Neutrophil (primary cell): ENCODE measurements around the gene AP3M1.

Experiments used
- H3K27ac ChIP-seq: fragments of 200-600 bp; sonication (generic); 2 replicates; pipeline ENCODE4 v1.5.1; 2016; ENCODE audit warnings: mild to moderate bottlenecking, moderate library complexity
- H3K27me3 ChIP-seq: fragments of 200-600 bp; sonication (generic); 2 replicates; pipeline ENCODE4 v1.6.0; 2016; ENCODE audit warnings: mild to moderate bottlenecking
- H3K36me3 ChIP-seq: fragments of 200-600 bp; sonication (generic); 2 replicates; pipeline ENCODE4 v1.5.1; 2017
- H3K4me1 ChIP-seq, 2 experiments: fragments of 200-600 bp in 1 of 2; sonication (generic) in 1 of 2; 1 replicate in 1 of 2; 2 replicates in 1 of 2; pipeline versions ENCODE4 v1.5.1 to v1.6.1; 2013 to 2016; ENCODE audit warnings: low read depth in 1 of 2, low read length in 1 of 2, mild to moderate bottlenecking in 1 of 2, moderate library complexity in 1 of 2; ENCODE audit not compliant: control insufficient read depth in 1 of 2, insufficient read depth in 1 of 2
- H3K4me3 ChIP-seq, 2 experiments: fragments of 200-600 bp in 1 of 2; sonication (generic) in 1 of 2; 1 replicate in 1 of 2; 2 replicates in 1 of 2; pipeline ENCODE4 v1.5.1; 2013 to 2016; ENCODE audit warnings: low read depth in 1 of 2, low read length in 1 of 2, mild to moderate bottlenecking in 1 of 2, moderate library complexity in 1 of 2
- H3K9me3 ChIP-seq: fragments of 200-600 bp; sonication (generic); 2 replicates; pipeline ENCODE4 v1.5.1; 2016
- TF ChIP-seq, protein P1 (sequence below): fragments of 200-600 bp; sonication (generic); IDR thresholded peaks from 2 replicates; pipeline ENCODE4 v1.5.1; 2016; ENCODE audit warnings: antibody characterized with exemption

AP3M1 gene

DNA sequence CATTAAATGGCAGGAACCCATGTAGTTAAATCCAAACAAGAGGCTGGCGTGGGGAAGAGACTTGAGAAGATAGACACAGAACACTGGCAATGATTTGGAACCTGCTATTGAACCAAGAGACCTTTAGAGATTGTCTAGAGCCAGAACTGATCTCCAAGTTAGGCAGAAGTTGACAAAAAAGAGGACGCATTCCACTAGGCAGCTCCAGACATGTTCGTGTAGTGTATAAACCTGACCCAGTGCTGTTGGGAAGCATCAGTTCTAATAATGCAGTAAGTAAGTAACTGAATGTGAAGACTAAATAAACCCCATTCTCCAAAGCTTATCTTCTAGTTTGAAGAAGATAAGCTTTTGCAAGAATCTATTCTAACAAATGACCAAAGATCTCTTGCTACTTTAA, 50.8 kb downstream of the AP3M1 start:
- TF ChIP-seq, protein P1, sequence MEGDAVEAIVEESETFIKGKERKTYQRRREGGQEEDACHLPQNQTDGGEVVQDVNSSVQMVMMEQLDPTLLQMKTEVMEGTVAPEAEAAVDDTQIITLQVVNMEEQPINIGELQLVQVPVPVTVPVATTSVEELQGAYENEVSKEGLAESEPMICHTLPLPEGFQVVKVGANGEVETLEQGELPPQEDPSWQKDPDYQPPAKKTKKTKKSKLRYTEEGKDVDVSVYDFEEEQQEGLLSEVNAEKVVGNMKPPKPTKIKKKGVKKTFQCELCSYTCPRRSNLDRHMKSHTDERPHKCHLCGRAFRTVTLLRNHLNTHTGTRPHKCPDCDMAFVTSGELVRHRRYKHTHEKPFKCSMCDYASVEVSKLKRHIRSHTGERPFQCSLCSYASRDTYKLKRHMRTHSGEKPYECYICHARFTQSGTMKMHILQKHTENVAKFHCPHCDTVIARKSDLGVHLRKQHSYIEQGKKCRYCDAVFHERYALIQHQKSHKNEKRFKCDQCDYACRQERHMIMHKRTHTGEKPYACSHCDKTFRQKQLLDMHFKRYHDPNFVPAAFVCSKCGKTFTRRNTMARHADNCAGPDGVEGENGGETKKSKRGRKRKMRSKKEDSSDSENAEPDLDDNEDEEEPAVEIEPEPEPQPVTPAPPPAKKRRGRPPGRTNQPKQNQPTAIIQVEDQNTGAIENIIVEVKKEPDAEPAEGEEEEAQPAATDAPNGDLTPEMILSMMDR: no peak
- H3K36me3 ChIP-seq: peaks cover 97% of the 10 kb centered on the region
- H3K4me1 ChIP-seq: no peaks in the 10 kb centered on the region
- H3K9me3 ChIP-seq: peaks cover 8% of the 10 kb centered on the region
- no peaks in the 10 kb centered on the region for H3K27me3 ChIP-seq
- H3K4me3 ChIP-seq: no peak overlapping the region
- H3K27ac ChIP-seq: no peak overlapping the region

DNA sequence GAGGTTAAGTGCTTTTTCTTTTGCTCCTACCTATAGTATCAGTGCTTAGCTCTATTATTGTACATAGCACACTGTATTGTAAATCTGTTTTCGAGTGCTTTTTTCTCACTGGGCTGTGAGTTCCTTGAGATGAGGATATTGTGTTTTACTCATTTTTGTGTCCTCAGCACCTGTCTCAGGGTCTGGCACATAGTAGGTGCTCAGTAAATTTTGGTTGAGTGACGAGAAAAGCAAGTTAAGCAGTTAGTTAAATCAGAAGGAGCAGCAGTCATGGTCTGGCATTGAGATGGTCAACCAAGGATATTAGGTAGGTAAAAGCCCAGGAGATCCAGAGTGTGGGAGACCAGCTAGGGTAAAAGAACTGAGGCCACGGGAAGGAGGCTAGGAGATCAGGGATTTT, 51.2 kb downstream of the AP3M1 start:
- Histone ChIP-seq H3K27me3 (no peaks in the 10 kb centered on the region), H3K36me3 (peaks cover 97% of the 10 kb centered on the region), H3K4me1 (no peaks in the 10 kb centered on the region), H3K27ac (peak overlapping the region; percentile 18), H3K9me3 (peaks cover 8% of the 10 kb centered on the region), H3K4me3 (no peak overlapping the region)
- TF ChIP-seq, protein P1: no peak

DNA sequence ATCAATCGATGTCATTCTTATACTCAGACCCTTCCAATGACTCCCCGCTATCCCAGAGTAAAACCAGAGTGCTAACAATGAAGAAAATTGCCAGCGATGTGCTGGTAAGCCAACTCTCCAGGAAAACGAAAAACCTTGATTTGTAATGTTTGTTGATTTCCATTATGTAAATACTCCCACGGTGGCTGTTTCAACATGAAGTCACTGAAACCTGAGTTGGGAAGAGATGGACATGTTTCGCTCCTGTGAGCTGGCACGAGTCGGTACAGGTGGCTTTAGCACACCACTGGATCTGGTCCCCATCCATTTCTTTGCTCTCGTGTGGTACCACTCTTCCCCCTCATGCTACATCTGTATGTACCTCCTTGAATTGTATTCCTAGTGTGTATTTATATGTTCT, 52.9 kb downstream of the AP3M1 start:
- H3K4me1 ChIP-seq: no peaks in the 10 kb centered on the region
- H3K27me3 ChIP-seq: no peaks in the 10 kb centered on the region
- peaks cover 8% of the 10 kb centered on the region for H3K9me3 ChIP-seq
- H3K36me3 ChIP-seq: peaks cover 97% of the 10 kb centered on the region
- TF ChIP-seq, protein P1: no peak
- no peak overlapping the region for H3K27ac ChIP-seq
- H3K4me3 ChIP-seq: no peak overlapping the region

DNA sequence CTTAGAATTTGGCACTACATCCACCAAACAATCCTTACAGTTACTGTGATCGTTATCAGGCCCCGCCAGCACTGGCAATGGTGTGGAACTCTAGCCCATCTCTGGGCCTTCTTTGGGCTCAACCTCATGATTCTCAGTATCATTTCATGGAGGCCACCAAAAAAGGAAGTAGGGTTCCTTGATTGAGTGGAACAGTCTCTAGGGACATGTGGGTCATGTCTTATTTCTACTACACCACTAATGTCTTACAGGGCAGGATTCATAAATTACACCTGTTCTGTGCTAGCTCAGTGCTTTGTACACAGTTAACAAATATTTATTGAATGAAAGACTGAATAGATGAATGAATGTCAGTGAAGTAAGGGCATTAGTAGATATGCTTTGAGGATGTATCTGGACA, 53.9 kb downstream of the AP3M1 start:
- TF ChIP-seq, protein P1: no peak
- Histone ChIP-seq H3K4me3 (no peak overlapping the region), H3K27me3 (no peaks in the 10 kb centered on the region), H3K36me3 (peaks cover 97% of the 10 kb centered on the region), H3K4me1 (no peaks in the 10 kb centered on the region), H3K9me3 (peaks cover 8% of the 10 kb centered on the region), H3K27ac (peak overlapping the region; percentile 15)

DNA sequence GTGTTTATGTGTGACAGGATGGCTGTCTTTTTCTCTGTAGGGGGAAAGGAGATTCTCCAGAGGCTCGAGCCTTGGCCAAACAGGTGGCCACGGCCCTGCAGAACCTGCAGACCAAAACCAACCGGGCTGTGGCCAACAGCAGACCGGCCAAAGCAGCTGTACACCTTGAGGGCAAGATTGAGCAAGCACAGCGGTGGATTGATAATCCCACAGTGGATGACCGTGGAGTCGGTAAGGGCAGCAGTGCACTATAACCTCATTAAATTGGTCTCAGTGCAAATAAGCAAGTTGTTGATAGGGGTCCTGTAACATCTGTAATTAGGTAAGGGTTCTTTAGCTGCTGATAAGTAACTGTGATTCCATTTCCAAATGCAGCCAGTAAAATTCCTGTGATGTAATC, 56.4 kb downstream of the AP3M1 start:
- Histone ChIP-seq H3K27ac (no peak overlapping the region), H3K27me3 (no peaks in the 10 kb centered on the region), H3K9me3 (peaks cover 8% of the 10 kb centered on the region), H3K4me1 (no peaks in the 10 kb centered on the region), H3K36me3 (peaks cover 99% of the 10 kb centered on the region), H3K4me3 (no peak overlapping the region)
- TF ChIP-seq, protein P1: no peak
